GM12873 (cell line): ENCODE data around the gene UBAC1.

Source experiments
- TF ChIP-seq, protein P1 (sequence below): IDR thresholded peaks from 2 replicates; pipeline ENCODE4 v1.5.1; 2012; ENCODE audit warnings: low read depth, mild to moderate bottlenecking, moderate library complexity, low read length, control low read depth; ENCODE audit not compliant: insufficient read depth; ENCODE audit errors: missing control alignments

UBAC1 gene

DNA sequence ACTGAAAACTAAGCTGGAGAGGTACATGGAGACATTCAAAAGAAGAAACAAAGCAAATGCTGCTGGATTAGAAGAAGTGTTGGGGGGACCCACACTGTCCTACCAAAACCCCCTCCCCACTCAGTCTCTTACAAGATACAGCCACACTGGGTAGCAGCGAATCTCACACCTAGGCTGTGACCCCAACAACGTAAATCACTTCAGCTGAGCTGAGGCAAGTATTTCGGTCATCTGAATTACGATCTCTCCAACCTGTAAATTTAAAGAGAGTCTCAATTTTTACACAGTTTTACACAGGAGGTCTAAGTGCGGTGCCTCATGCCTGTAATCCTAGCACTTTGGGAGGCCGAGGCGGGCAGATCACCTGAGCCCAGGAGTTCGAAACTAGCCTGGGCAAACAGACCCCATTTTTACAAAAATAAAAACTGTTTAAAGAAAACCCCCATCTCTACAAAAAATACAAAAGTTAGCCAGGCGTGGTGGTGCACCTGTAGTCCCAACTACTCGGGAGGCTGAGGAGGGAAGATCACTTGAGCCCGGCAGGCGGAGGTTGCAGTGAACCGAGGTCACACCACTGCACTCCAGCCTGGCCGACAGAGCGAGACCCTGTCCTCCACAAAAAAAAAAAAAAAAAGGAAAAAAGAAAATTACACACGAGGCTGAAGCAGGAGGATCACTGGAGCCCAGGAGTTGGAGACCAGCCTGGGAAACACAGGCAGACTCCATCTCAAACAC lies 57.2 kb downstream of the UBAC1 start:
- TF ChIP-seq, protein P1, sequence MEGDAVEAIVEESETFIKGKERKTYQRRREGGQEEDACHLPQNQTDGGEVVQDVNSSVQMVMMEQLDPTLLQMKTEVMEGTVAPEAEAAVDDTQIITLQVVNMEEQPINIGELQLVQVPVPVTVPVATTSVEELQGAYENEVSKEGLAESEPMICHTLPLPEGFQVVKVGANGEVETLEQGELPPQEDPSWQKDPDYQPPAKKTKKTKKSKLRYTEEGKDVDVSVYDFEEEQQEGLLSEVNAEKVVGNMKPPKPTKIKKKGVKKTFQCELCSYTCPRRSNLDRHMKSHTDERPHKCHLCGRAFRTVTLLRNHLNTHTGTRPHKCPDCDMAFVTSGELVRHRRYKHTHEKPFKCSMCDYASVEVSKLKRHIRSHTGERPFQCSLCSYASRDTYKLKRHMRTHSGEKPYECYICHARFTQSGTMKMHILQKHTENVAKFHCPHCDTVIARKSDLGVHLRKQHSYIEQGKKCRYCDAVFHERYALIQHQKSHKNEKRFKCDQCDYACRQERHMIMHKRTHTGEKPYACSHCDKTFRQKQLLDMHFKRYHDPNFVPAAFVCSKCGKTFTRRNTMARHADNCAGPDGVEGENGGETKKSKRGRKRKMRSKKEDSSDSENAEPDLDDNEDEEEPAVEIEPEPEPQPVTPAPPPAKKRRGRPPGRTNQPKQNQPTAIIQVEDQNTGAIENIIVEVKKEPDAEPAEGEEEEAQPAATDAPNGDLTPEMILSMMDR = no peak

DNA sequence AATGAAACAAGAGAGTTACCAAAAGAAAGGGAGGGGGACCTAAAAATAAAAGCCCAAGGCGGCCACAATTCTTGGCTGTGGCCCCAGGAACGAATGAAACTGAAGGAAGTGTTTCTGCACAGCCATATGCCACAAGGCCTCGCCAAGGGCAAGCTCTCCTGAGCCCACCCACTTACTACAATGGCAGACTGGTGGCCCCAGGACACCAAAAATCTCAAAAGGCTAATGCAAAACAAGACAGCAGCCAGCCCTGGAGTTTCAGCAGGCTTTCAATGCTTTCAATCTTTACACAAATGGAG lies 57.9 kb downstream of the UBAC1 start:
- TF ChIP-seq, protein P1 = no peak

DNA sequence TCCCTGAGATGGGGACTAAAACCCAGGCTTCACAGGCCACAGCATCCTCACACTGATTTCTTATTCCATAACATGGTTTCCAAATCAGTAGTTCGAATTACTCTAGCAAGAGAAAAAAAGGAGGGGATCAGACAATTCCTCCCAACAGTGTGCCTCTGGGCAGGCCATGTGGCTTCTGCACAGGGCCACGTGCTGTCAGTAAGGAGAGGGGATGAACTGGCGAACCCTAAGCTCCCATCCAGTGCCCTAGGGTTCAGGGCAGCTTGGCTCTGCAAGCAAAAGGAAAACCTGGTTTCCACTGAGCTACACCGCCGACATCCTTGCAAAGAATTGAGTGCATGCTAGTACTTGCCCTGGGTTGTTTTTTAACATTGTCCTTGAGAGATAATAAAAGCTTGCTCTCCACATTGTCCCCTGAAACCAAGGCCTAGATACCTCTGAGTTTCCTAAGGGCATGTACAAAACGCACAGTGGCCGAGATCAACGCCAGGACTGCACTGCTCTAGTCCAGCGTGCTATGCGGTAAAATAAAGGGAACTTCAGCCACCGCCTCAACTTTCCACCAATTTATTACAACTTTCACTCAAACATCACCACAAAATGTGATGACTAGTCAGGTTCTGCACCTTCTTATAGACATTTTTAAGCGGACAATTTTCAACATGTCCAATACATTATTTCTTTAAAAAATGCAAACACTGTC lies 58.4 kb downstream of the UBAC1 start:
- TF ChIP-seq, protein P1 = no peak

DNA sequence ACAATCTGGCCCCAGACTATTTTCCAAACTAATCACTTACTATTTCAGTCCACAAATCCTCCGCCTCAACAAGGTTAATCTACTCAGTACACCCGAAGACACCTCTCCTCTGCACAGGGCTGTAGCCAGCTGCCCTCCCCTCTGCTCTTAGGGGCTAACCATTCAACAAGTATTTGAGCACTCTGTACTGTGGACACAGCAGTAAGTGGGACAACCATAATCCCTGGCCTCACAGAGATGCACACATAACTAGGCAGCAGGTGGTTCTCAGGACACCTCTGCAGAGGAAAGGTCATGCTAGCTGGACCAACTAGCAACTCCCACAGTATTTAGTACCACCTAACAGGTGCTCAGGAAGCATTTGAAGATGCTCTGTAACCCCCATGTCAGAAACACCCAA lies 59.3 kb downstream of the UBAC1 start:
- TF ChIP-seq, protein P1 = no peak

DNA sequence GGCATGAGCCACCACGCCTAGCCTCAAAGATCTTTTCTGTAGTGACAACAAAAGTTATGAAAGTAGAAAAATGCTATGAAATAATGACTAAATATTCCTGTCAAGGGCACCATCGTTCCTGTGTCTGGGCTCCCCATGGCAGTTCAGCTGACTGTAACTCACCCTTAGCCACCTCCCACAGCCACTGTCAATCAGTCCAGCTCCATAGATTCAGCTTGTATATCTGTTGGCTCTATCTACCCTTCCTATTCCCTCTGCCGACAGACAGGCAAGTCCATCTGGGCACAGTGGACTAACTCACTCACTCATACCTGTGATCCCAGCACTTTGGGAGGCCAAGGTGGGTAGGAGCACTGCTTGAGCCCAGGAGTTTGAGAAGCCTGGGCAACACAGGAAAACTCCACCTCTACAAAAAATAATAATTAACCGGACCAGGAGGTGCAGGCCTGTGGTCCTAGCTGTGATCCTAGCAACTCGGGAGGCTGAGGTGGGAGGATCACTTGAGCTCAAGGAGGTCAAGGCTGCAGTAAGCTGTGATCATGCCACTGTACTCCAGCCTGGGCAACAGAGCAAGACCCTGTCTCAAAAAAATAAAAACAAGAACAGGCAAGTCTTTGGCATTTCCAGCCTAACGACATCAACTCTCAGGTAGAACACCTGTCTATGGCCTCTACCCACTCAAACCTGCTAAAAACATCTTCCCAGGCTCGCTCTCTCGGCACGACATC lies 60.0 kb downstream of the UBAC1 start:
- TF ChIP-seq, protein P1 = no peak

DNA sequence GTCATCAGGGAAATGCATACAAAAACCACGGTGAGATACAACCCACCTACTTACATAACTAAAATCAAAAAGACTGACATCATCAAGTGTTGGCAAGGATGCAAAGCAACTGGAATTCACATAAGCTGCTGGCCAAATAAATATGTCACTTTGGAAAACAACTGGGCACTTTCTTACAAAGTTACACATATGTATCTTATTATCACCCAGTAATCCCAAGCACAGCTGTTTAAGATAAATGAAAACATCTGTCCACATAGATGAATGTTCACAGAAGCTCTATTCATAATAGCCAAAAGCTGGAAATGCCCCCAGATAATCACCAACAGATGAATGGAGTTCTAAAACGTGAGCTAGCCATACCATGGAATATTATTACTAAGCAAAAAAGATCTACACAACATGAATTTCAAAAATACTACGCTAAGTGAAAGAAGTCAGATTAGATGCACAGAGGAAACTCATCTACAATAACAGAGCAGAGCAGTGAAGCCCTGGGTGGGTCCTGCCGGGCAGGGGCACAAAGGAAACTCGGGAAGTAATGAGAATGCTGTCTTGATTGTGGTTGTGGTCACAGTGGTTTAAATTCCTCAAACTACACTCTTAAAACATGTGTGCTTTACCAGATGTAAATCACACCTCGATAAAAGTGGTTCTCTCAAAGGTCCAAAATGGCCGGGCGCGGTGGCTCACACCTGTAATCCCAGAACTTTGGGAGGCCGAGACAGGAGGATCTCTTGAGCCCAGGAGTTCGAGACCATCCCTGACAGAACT lies 62.4 kb downstream of the UBAC1 start:
- TF ChIP-seq, protein P1 = no peak

DNA sequence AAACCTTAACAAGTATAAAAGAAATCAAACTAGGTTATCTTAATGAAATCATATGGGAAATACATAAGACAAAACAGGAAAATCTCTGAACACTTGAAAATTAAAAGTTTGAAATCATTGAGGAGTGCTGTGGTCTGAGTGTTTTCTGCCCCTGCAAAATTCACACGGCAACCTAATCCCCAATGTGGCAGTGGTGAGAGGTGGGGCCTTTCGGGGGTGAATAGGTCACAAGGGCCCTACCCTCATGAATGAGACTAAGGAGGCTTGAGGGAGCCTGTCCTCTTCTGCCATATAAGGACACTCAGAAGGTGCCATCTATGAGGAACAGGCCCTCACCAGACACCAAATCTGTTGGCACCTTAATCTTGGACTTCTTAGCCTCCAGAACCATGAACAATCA lies 64.5 kb downstream of the UBAC1 start:
- TF ChIP-seq, protein P1 = no peak
